ENCODE measurements around the gene SHB. TPM values are rescaled to one million over a fixed set of nuclear protein-coding genes. Genes with fewer than 3 reads are reported as not detected.

Gene SHB
- total RNA-seq, 1 experiment from 2014 or later: 20.7 TPM

DNA sequence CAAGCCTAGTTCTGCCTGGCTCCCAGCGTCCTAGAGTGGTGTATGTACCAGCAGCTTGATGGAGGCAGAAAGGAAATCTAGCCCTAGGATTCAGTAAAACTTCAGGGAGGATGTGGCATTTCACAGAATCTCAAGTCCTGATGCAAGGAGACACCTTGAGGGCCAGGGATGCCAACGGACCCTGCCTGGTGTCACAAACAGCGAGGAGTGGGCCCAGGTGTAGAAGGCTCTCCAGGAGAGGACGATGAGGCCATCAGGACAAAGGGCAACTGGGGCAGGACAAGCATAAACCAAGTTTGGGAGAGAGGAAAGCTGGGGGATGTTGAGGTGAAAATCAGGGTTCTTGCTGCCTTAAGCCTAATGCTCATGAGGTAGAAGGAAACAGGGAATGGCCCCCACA lies 83.0 kb downstream of the SHB start:
- Histone ChIP-seq H3K4me3 (ENCODE audit: low read depth, low read length, poor library complexity, severe bottlenecking) (no peak overlapping the region), H3K4me1 (ENCODE audit: insufficient read depth, low read length, poor library complexity, severe bottlenecking) (peaks cover 60% of the 10 kb centered on the region), H3K36me3 (ENCODE audit: insufficient read depth, low read length, poor library complexity, severe bottlenecking) (no peaks in the 10 kb centered on the region), H3K9me3 (ENCODE audit: low read depth, low read length, poor library complexity, severe bottlenecking) (no peaks in the 10 kb centered on the region), H3K27ac (ENCODE audit: low read depth, low read length, poor library complexity, severe bottlenecking) (peak overlapping the region; percentile 87), H3K27me3 (replicated peaks; ENCODE audit: insufficient read depth, low read depth, low read length, poor library complexity) (no peaks in the 10 kb centered on the region)
- ChIA-PET CTCF (interaction anchor here (0.8 kb wide), 1 partner anchor 9 kb away, joined by 3 read pairs; no protein-coding TSS in a partner anchor), POLR2A (ENCODE audit: low non-redundant PET) (no interaction called here)
- intact Hi-C loops (cut with micrococcal nuclease; ENCODE audit: unreplicated experiment): no loop called here
- BruUV-seq (replicated peaks): no TSS peak
- TF ChIP-seq EZH2 (IDR thresholded peaks at IDR 0.05; ENCODE audit: borderline replicate concordance, low read depth, low read length, poor library complexity, severe bottlenecking) (no peak), CTCF (conservative IDR thresholded peaks at IDR 0.05; ENCODE audit: low read depth, low read length) (no peak)
- no peak for DNase-seq (ENCODE audit: low spot score)

- Histone ChIP-seq H3K4me3 (ENCODE audit: low read depth, low read length, poor library complexity, severe bottlenecking) (peak overlapping the region; percentile 6), H3K36me3 (ENCODE audit: insufficient read depth, low read length, poor library complexity, severe bottlenecking) (no peaks in the 10 kb centered on the region), H3K9me3 (ENCODE audit: low read depth, low read length, poor library complexity, severe bottlenecking) (no peaks in the 10 kb centered on the region), H3K4me1 (ENCODE audit: insufficient read depth, low read length, poor library complexity, severe bottlenecking) (peaks cover 54% of the 10 kb centered on the region), H3K27me3 (replicated peaks; ENCODE audit: insufficient read depth, low read depth, low read length, poor library complexity) (no peaks in the 10 kb centered on the region), H3K27ac (ENCODE audit: low read depth, low read length, poor library complexity, severe bottlenecking) (peak overlapping the region; percentile 87)
- CTCF ChIA-PET: interaction anchor here (0.8 kb wide), 1 partner anchor 10 kb away, joined by 3 read pairs; no protein-coding TSS in a partner anchor
- peak; percentile 93 for DNase-seq (ENCODE audit: low spot score)
- intact Hi-C loops (cut with micrococcal nuclease; ENCODE audit: unreplicated experiment): no loop called here
- BruUV-seq (replicated peaks): no TSS peak
- TF ChIP-seq CTCF (conservative IDR thresholded peaks at IDR 0.05; ENCODE audit: low read depth, low read length) (peak; percentile 24; the same call in 1 of the 2 replicates), EZH2 (IDR thresholded peaks at IDR 0.05; ENCODE audit: borderline replicate concordance, low read depth, low read length, poor library complexity, severe bottlenecking) (no peak)
- POLR2A ChIA-PET (ENCODE audit: low non-redundant PET): interaction anchor here (0.6 kb wide), 1 partner anchor 78 kb away, joined by 6 read pairs; no protein-coding TSS in a partner anchor
Observed at GRCh38 chr9:37984672-37985611, 84.1 kb downstream of the SHB start.

DNA sequence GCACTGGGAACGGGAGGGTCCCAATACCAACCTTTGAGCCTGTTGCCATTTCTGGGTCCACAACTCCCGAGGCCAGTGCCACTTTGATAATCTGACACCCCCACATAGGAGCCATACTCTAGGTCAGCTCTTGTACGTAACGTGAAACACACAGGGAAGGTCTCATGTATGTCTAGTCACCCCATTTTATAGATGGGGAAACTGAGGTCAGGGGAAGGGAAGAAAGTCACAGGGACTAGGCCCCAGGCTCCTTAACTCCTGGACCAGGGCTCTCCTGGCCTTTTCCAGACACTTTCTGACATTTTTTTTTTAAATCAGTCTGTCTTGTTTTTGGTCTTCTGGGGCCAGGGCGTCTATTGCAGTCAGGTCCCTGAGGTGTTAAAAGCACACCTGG lies 84.8 kb downstream of the SHB start:
- H3K4me1 ChIP-seq (ENCODE audit: insufficient read depth, low read length, poor library complexity, severe bottlenecking): peaks cover 53% of the 10 kb centered on the region
- TF ChIP-seq CTCF (conservative IDR thresholded peaks at IDR 0.05; ENCODE audit: low read depth, low read length) (no peak), EZH2 (IDR thresholded peaks at IDR 0.05; ENCODE audit: borderline replicate concordance, low read depth, low read length, poor library complexity, severe bottlenecking) (no peak)

More for the DNA sequence above, 84.8 kb downstream of the SHB start:
- Histone ChIP-seq H3K27me3 (replicated peaks; ENCODE audit: insufficient read depth, low read depth, low read length, poor library complexity) (no peaks in the 10 kb centered on the region), H3K4me3 (ENCODE audit: low read depth, low read length, poor library complexity, severe bottlenecking) (no peak overlapping the region), H3K27ac (ENCODE audit: low read depth, low read length, poor library complexity, severe bottlenecking) (peak overlapping the region; percentile 87), H3K9me3 (ENCODE audit: low read depth, low read length, poor library complexity, severe bottlenecking) (no peaks in the 10 kb centered on the region), H3K36me3 (ENCODE audit: insufficient read depth, low read length, poor library complexity, severe bottlenecking) (no peaks in the 10 kb centered on the region)
- no peak for DNase-seq (ENCODE audit: low spot score)
- POLR2A ChIA-PET (ENCODE audit: low non-redundant PET): interaction anchor here (0.6 kb wide), 1 partner anchor 79 kb away, joined by 6 read pairs; no protein-coding TSS in a partner anchor
- CTCF ChIA-PET: no interaction called here
- BruUV-seq (replicated peaks): no TSS peak
- intact Hi-C loops (cut with micrococcal nuclease; ENCODE audit: unreplicated experiment): no loop called here

All from A673 (cell line).